H1 (cell line): ENCODE results near the gene CENPP. TPM values are rescaled to one million over a fixed set of nuclear protein-coding genes. Genes with fewer than 3 reads are reported as not detected.

Experiments
- CBX5 ChIP-seq: fragments of 300-800, 300-1000 bp; sonication (generic); IDR thresholded peaks from 2 replicates; pipeline ENCODE4 v1.7.1; 2016; ENCODE audit warnings: antibody characterized with exemption, low read length, low read depth
- HDAC6 ChIP-seq: IDR thresholded peaks from one replicate; pipeline ENCODE4 v1.7.1; 2012; ENCODE audit warnings: low read depth, mild to moderate bottlenecking, inconsistent platforms, low read length, moderate library complexity
- KDM4A ChIP-seq: IDR thresholded peaks from one replicate; pipeline ENCODE4 v1.7.1; 2012; ENCODE audit warnings: low read depth, mild to moderate bottlenecking, moderate library complexity, low read length, inconsistent platforms; ENCODE audit not compliant: severe bottlenecking
- RNF2 ChIP-seq: fragments of 200-900, 300-1000 bp; sonication (generic); IDR thresholded peaks from 2 replicates; pipeline ENCODE4 v1.7.1; 2016; ENCODE audit warnings: borderline replicate concordance, low read depth, mild to moderate bottlenecking, antibody characterized with exemption, low read length; ENCODE audit not compliant: poor library complexity, severe bottlenecking; ENCODE audit errors: missing control alignments
- SIX5 ChIP-seq: IDR thresholded peaks from 2 replicates; pipeline ENCODE4 v1.6.1; 2011; ENCODE audit warnings: mild to moderate bottlenecking, low read depth, low read length
- TAF7 ChIP-seq: optimal IDR thresholded peaks from 2 replicates; pipeline ENCODE3; 2011; ENCODE audit warnings: low read depth, mild to moderate bottlenecking, inconsistent platforms, low read length, moderate library complexity, borderline replicate concordance
- polyA plus RNA-seq, 7 experiments: library from polyadenylated mRNA; depleted of rRNA in 3 of 7; stranded (reverse) in 5 of 7; unstranded in 2 of 7; fragments of >200 nt in 5 of 7; fragments of 200-250 nt in 2 of 7; gene quantifications; 1 replicate in 5 of 7; 2 replicates in 1 of 7; 4 replicates in 1 of 7; pipeline versions ENCODE4 v1.2.1 to v1.2.3, GENCODE V29; 2011 to 2013; ENCODE audit warnings: missing spikeins in 2 of 7, mixed read lengths in 2 of 7
- total RNA-seq: library from RNA; stranded (reverse); fragmentation: NEBNext Ultra II Directional; extraction: Animal tissue kit (Norgen Biotek cat#: 25700); gene quantifications from 2 replicates; pipeline ENCODE4 v1.2.1, GENCODE V29; 2021

Gene CENPP
- total and polyA plus RNA-seq, 2 of the 8 experiments (the other 6 are each of a cell fraction or from before 2014, with no cell fraction given), result 2.7 to 10.8 TPM

GRCh38 chr9:92589923-92590322 is 264.2 kb downstream of the CENPP start (continued):
- TF ChIP-seq TAF7 (no peak), HDAC6 (no peak), RNF2 (no peak), SIX5 (no peak), KDM4A (no peak), CBX5 (no peak)
- TF ChIP-seq, all 59 proteins: peak for 0
